ENCODE results near the gene LTBP3. TPM values are rescaled to one million over a fixed set of nuclear protein-coding genes. Genes with fewer than 3 reads are reported as not detected.

Gene LTBP3
- total and polyA plus RNA-seq, 2 of the 13 experiments (the other 11 are each of a cell fraction or from before 2014, with no cell fraction given): 12.2 to 68.1 TPM

GRCh38 chr11:65541093-65541982, 16.8 kb downstream of the LTBP3 start (continued):
- TF ChIP-seq ZNF687 (CRISPR knock-in tag; IDR thresholded peaks at IDR 0.05) (peak; percentile 38; the same call in 1 of the 2 replicates), KDM5B (CRISPR knock-in tag; IDR thresholded peaks at IDR 0.05; ENCODE audit: borderline replicate concordance) (peak; percentile 56; the same call in 1 of the 2 replicates), ZNF772 (CRISPR knock-in tag; IDR thresholded peaks at IDR 0.05) (0 out of 2 replicates have a peak, but pooled peaks have one; percentile 38)
- TF ChIP-seq, protein P1, sequence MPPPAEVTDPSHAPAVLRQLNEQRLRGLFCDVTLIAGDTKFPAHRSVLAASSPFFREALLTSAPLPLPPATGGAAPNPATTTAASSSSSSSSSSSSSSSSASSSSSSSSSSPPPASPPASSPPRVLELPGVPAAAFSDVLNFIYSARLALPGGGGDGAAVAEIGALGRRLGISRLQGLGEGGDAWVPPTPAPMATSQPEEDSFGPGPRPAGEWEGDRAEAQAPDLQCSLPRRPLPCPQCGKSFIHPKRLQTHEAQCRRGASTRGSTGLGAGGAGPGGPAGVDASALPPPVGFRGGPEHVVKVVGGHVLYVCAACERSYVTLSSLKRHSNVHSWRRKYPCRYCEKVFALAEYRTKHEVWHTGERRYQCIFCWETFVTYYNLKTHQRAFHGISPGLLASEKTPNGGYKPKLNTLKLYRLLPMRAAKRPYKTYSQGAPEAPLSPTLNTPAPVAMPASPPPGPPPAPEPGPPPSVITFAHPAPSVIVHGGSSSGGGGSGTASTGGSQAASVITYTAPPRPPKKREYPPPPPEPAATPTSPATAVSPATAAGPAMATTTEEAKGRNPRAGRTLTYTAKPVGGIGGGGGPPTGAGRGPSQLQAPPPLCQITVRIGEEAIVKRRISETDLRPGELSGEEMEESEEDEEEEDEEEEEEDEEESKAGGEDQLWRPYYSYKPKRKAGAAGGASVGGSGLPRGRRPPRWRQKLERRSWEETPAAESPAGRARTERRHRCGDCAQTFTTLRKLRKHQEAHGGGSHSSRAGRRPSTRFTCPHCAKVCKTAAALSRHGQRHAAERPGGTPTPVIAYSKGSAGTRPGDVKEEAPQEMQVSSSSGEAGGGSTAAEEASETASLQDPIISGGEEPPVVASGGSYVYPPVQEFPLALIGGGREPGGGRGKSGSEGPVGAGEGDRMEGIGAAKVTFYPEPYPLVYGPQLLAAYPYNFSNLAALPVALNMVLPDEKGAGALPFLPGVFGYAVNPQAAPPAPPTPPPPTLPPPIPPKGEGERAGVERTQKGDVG (CRISPR knock-in tag; IDR thresholded peaks at IDR 0.05; ENCODE audit: borderline replicate concordance): 0 out of 2 replicates have a peak, but pooled peaks have one; percentile 6
- TF ChIP-seq, protein P2, sequence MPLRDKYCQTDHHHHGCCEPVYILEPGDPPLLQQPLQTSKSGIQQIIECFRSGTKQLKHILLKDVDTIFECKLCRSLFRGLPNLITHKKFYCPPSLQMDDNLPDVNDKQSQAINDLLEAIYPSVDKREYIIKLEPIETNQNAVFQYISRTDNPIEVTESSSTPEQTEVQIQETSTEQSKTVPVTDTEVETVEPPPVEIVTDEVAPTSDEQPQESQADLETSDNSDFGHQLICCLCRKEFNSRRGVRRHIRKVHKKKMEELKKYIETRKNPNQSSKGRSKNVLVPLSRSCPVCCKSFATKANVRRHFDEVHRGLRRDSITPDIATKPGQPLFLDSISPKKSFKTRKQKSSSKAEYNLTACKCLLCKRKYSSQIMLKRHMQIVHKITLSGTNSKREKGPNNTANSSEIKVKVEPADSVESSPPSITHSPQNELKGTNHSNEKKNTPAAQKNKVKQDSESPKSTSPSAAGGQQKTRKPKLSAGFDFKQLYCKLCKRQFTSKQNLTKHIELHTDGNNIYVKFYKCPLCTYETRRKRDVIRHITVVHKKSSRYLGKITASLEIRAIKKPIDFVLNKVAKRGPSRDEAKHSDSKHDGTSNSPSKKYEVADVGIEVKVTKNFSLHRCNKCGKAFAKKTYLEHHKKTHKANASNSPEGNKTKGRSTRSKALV (CRISPR knock-in tag; IDR thresholded peaks at IDR 0.05): no peak
